Activated CD8-positive, alpha-beta memory T cell treated with anti-CD3 and anti-CD28 coated beads for 1 hour (primary cell): ENCODE measurements around the gene HOXA11.

Experiments
- DNase-seq, 2 donors: peaks; one replicate each; pipeline ENCODE4 v3.0.0-alpha.2; 2020; ENCODE audit warnings: low read depth in 1 of 2; ENCODE audit errors: extremely low read depth in 1 of 2

Gene HOXA11

GRCh38 chr7:27138472-27138871 is 46.6 kb downstream of the HOXA11 start:
- DNase-seq, result no peak

- DNase-seq, result no peak
Observed at GRCh38 chr7:27137640-27138315, 47.3 kb downstream of the HOXA11 start.

GRCh38 chr7:27134392-27134791 is 50.6 kb downstream of the HOXA11 start:
- no peak for DNase-seq

- DNase-seq, result no peak
Observed at GRCh38 chr7:27133409-27134231, 51.4 kb downstream of the HOXA11 start.

GRCh38 chr7:27132978-27133377 is 52.1 kb downstream of the HOXA11 start:
- no peak for DNase-seq

- no peak for DNase-seq
Observed at GRCh38 chr7:27132214-27132613, 52.8 kb downstream of the HOXA11 start.

- DNase-seq, result no peak
Observed at GRCh38 chr7:27131390-27131819, 53.6 kb downstream of the HOXA11 start.
